GM12891 (cell line): ENCODE results near the gene CLMP.

Experiments
- DNase-seq: peaks from one replicate; pipeline ENCODE4 v3.0.0; 2011; ENCODE audit warnings: low spot score; ENCODE audit not compliant: insufficient read length
- FAIRE-seq: peaks from 2 replicates; lab custom pipeline; 2011; peaks lifted over from hg19 to GRCh38; lab: Jason Lieb, UNC
- PAX5 ChIP-seq: IDR thresholded peaks from 2 replicates; pipeline ENCODE4 v1.6.1; 2011; ENCODE audit warnings: low read length, moderate library complexity, mild to moderate bottlenecking; ENCODE audit not compliant: insufficient read depth, severe bottlenecking
- POLR2A ChIP-seq: IDR thresholded peaks from 2 replicates; pipeline ENCODE4 v1.6.1; 2011; ENCODE audit warnings: low read depth, low read length, control low read depth
- POLR2AphosphoS5 ChIP-seq: IDR thresholded peaks from 2 replicates; pipeline ENCODE4 v1.6.1; 2011; ENCODE audit warnings: low read depth, low read length, control low read depth
- POU2F2 ChIP-seq: IDR thresholded peaks from 2 replicates; pipeline ENCODE4 v1.6.1; 2011; ENCODE audit warnings: low read depth, mild to moderate bottlenecking, control low read depth, low read length, moderate library complexity
- SPI1 ChIP-seq: IDR thresholded peaks from 2 replicates; pipeline ENCODE4 v1.6.1; 2011; ENCODE audit warnings: low read depth, low read length, control low read depth
- TAF1 ChIP-seq: IDR thresholded peaks from 2 replicates; pipeline ENCODE4 v1.6.1; 2011; ENCODE audit warnings: low read depth, low read length, control low read depth

The CLMP gene

GRCh38 chr11:123040111-123040432, 155.0 kb downstream of the CLMP start:
- no peak for TF ChIP-seq POLR2A
- TF ChIP-seq SPI1, result no peak
- no peak for TF ChIP-seq POLR2AphosphoS5
- no peak for TF ChIP-seq TAF1
- TF ChIP-seq POU2F2, result no peak
- FAIRE-seq (no peak), DNase-seq (no peak)

- no peak for TF ChIP-seq POLR2A
- TF ChIP-seq SPI1, result no peak
- no peak for TF ChIP-seq PAX5
- TF ChIP-seq POU2F2, result no peak
- no peak for TF ChIP-seq TAF1
- no peak for TF ChIP-seq POLR2AphosphoS5
- DNase-seq (no peak), FAIRE-seq (no peak)
Observed at GRCh38 chr11:123035831-123036230, 159.2 kb downstream of the CLMP start.

- no peak for TF ChIP-seq TAF1
- no peak for TF ChIP-seq POLR2AphosphoS5
- TF ChIP-seq POLR2A, result no peak
- no peak for TF ChIP-seq PAX5
- no peak for TF ChIP-seq SPI1
- no peak for TF ChIP-seq POU2F2
- DNase-seq, result no peak
- FAIRE-seq, result no peak
Observed at GRCh38 chr11:123034597-123034996, 160.5 kb downstream of the CLMP start.

GRCh38 chr11:123033895-123034294, 161.2 kb downstream of the CLMP start:
- DNase-seq, result no peak
- no peak for TF ChIP-seq PAX5
- no peak for TF ChIP-seq POU2F2
- TF ChIP-seq TAF1, result no peak
- no peak for TF ChIP-seq POLR2A
- no peak for TF ChIP-seq SPI1
- TF ChIP-seq POLR2AphosphoS5, result no peak
- FAIRE-seq, result no peak

GRCh38 chr11:123030517-123030916, 164.5 kb downstream of the CLMP start:
- FAIRE-seq (no peak), DNase-seq (no peak)
- TF ChIP-seq SPI1 (no peak), POU2F2 (no peak), PAX5 (no peak), POLR2AphosphoS5 (no peak), TAF1 (no peak), POLR2A (no peak)

GRCh38 chr11:123020968-123021367, 174.1 kb downstream of the CLMP start:
- FAIRE-seq, result peak; percentile 91
- DNase-seq, result peak; percentile 53
- TF ChIP-seq SPI1 (peak; percentile 80), POU2F2 (no peak)
